ENCODE results near the gene REPS1.

Gene REPS1

GRCh38 chr6:138865480-138866109 is 122.5 kb downstream of the REPS1 start:
- no peak overlapping the region for H3K27ac ChIP-seq
- DNase-seq (ENCODE audit: low read depth, low spot score): no peak

- H3K27ac ChIP-seq: no peak overlapping the region
- no peak for DNase-seq (ENCODE audit: low read depth, low spot score)
Measured at GRCh38 chr6:138864343-138864890, 123.6 kb downstream of the REPS1 start.

- no peak overlapping the region for H3K27ac ChIP-seq
- no peak for DNase-seq (ENCODE audit: low read depth, low spot score)
Measured at GRCh38 chr6:138863321-138863720, 124.7 kb downstream of the REPS1 start.

- DNase-seq (ENCODE audit: low read depth, low spot score): no peak
- H3K27ac ChIP-seq: no peak overlapping the region
Measured at GRCh38 chr6:138862456-138862855, 125.6 kb downstream of the REPS1 start.

- no peak overlapping the region for H3K27ac ChIP-seq
- DNase-seq (ENCODE audit: low read depth, low spot score): no peak
Measured at GRCh38 chr6:138857775-138858174, 130.3 kb downstream of the REPS1 start.

GRCh38 chr6:138856654-138857053 is 131.4 kb downstream of the REPS1 start:
- no peak for DNase-seq (ENCODE audit: low read depth, low spot score)
- no peak overlapping the region for H3K27ac ChIP-seq

All from epithelial cell of prostate (primary cell).